Measurements from ENCODE around the gene NTHL1.

DNA sequence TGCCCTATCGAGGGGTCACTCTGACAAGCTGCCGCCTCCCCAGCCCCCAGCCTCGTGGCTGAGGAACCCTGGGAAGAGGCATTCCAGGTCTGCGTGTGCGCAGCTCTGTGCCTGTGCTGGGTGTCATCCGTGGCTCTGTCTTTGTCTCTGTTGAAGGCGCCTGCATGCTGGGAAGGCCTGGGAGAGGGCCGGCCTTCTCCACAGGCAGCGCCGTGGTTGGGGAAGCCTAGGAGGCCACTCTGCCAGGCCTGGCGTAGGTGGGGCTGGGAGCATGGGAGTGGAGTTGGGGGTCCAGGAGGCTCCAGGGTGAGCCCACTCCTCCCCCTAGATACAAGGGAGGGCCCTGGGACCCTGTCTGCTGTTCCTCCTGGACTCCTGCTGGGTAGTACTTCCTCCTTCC lies 17.6 kb downstream of the NTHL1 start:
- TF ChIP-seq, protein P1, sequence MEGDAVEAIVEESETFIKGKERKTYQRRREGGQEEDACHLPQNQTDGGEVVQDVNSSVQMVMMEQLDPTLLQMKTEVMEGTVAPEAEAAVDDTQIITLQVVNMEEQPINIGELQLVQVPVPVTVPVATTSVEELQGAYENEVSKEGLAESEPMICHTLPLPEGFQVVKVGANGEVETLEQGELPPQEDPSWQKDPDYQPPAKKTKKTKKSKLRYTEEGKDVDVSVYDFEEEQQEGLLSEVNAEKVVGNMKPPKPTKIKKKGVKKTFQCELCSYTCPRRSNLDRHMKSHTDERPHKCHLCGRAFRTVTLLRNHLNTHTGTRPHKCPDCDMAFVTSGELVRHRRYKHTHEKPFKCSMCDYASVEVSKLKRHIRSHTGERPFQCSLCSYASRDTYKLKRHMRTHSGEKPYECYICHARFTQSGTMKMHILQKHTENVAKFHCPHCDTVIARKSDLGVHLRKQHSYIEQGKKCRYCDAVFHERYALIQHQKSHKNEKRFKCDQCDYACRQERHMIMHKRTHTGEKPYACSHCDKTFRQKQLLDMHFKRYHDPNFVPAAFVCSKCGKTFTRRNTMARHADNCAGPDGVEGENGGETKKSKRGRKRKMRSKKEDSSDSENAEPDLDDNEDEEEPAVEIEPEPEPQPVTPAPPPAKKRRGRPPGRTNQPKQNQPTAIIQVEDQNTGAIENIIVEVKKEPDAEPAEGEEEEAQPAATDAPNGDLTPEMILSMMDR (conservative IDR thresholded peaks at IDR 0.05; ENCODE audit: low read depth, low read length), result no peak
- no peak for TF ChIP-seq POLR2A (IDR thresholded peaks at IDR 0.05; ENCODE audit: low read depth, low read length)
- no peak for TF ChIP-seq MAFK (IDR thresholded peaks at IDR 0.05; ENCODE audit: low read depth, low read length)
- TF ChIP-seq RAD21 (IDR thresholded peaks at IDR 0.05; ENCODE audit: low read length), result no peak
- no peak for TF ChIP-seq CHD1 (IDR thresholded peaks at IDR 0.05; ENCODE audit: low read depth, low read length)
